Gastroesophageal sphincter (tissue), 4 donors: ENCODE data around the gene A3GALT2. TPM values are rescaled to one million over a fixed set of nuclear protein-coding genes. Genes with fewer than 3 reads are reported as not detected.

Experiments used
- ATAC-seq: fragments of 150-250 bp; one replicate; pipeline ENCODE4 v1.9.1; 2016; ENCODE audit warnings: mild to moderate bottlenecking, moderate library complexity
- H3K27ac ChIP-seq, 4 donors: fragments of 200-600 bp; sonication (generic) in 3 of 4; 1 replicate in 3 of 4; 2 replicates in 1 of 4; pipeline ENCODE4 v1.5.1; 2016 to 2019
- H3K27me3 ChIP-seq: fragments of 200-600 bp; sonication (generic); one replicate; pipeline ENCODE4 v1.5.1; 2019
- H3K36me3 ChIP-seq, 2 donors: fragments of 200-600 bp; sonication (generic); one replicate each; pipeline ENCODE4 v1.5.1; 2019; ENCODE audit warnings: control low read depth in 1 of 2
- H3K4me1 ChIP-seq, 3 donors: fragments of 200-600 bp; sonication (generic); 1 replicate in 2 of 3; 2 replicates in 1 of 3; pipeline ENCODE4 v1.5.1; 2016 to 2019; ENCODE audit warnings: control low read depth in 2 of 3
- H3K4me3 ChIP-seq, 2 donors: fragments of 200-600 bp; sonication (generic); one replicate each; pipeline ENCODE4 v1.5.1; 2019; ENCODE audit warnings: mild to moderate bottlenecking in 1 of 2, moderate library complexity in 1 of 2
- H3K9me3 ChIP-seq, 3 donors: fragments of 200-600 bp; sonication (generic); one replicate each; pipeline ENCODE4 v1.5.1; 2017 to 2019; ENCODE audit warnings: control low read depth in 2 of 3
- CTCF ChIP-seq, 4 experiments: fragments of 200-600 bp in 2 of 4; fragments of 450-650 bp in 2 of 4; sonication (generic) in 1 of 4; IDR thresholded peaks; one replicate each; pipeline ENCODE4 v1.5.1; 2017 to 2019; ENCODE audit warnings: antibody characterized with exemption in 4 of 4, mild to moderate bottlenecking in 2 of 4, moderate library complexity in 2 of 4
- EP300 ChIP-seq: sonication (generic); formaldehyde crosslinking; IDR thresholded peaks from one replicate; pipeline ENCODE4 v1.6.1; 2017; ENCODE audit warnings: antibody characterized with exemption, mild to moderate bottlenecking
- POLR2A ChIP-seq, 2 donors: fragments of 450-650 bp; IDR thresholded peaks; one replicate each; pipeline ENCODE4 v1.6.1; 2017; ENCODE audit warnings: antibody characterized with exemption in 2 of 2, mild to moderate bottlenecking in 2 of 2, moderate library complexity in 1 of 2
- POLR2AphosphoS5 ChIP-seq: sonication (generic); formaldehyde crosslinking; IDR thresholded peaks from one replicate; pipeline ENCODE4 v1.6.1; 2017; ENCODE audit warnings: antibody characterized with exemption
- WGBS, 2 donors: methylation state at CpG; one replicate each; pipeline ENCODE4 v1.1.5; 2018; ENCODE audit warnings: low coverage in 1 of 2; 5-methylcytosine and 5-hydroxymethylcytosine counted together
- total RNA-seq, 4 donors: library from RNA; depleted of rRNA; stranded (reverse); fragments of >200 nt; gene quantifications; one replicate each; pipeline ENCODE4 v1.1.0, GENCODE V29; 2016

Gene A3GALT2
- total RNA-seq, 4 donors from 2014 or later = 0.67 TPM; not detected in 3

DNA sequence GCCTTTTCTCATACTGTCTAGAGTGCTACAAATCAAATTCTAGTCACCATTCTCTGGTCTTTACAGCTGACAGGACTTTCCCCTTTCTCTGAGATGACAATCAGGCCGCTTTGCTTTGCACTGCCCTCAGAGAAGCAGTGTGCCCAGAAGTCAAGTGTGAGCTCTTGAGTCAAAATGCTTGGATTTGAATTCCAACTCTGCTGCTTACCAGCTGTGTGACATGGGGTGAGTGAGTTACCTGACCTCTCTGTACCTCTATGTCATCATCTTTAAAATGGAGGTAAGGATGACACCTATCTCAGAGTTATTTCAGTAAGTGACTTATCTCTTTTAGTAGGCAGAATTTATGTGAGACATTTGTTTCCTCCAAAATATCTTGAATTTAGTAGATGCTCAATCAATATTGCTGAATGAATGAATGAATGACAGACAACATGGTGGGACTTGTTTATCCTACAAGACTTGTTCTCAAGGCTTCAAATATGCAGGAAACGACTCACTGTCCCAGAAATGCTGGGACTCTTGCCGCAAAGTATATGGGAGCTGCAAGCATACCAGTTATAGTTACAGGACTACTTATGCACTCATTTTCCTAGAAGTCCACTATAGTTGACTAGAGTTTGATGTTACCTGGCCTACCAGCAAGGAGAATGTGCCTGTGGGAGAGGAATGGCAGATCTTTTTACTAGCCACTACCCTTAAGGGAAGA is 38.1 kb upstream of the A3GALT2 start:
- TF ChIP-seq POLR2A (IDR thresholded peaks at IDR 0.05) (no peak), CTCF (IDR thresholded peaks at IDR 0.05) (no peak), EP300 (no peak)
- no peaks in the 10 kb centered on the region for H3K9me3 ChIP-seq

DNA sequence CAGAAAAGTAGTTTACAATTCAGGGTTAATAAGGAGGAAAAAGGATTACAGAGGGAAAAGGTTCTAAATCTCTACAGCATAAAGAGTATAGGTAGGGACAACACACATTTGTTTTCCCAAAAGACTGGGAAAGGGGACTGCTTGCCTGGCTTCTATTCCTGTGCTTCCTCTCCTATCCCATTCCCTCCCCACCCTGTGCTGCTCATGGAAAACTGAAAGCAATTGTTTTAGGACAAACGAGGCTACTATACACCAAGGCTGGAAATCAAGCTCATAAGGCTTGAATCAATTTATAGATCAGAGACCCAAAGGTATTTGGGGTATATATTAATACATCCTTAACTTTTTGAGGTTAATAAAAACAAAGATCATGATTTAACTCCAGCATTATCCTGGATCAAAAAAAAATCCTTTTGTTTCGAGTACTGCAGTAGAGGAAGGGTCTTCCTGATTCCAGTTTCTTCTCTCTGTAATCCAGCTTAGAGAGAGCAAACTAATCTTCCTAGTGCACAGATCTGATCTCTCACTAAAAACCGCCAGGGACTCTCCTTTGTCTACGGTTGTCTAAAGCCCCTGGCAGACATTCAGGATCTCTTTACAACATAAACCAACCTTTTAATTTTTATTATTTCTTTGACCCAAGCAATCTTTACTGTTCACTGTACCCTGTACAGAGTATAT is 37.4 kb upstream of the A3GALT2 start:
- TF ChIP-seq CTCF (IDR thresholded peaks at IDR 0.05) (no peak), POLR2AphosphoS5 (no peak), POLR2A (IDR thresholded peaks at IDR 0.05) (no peak), EP300 (no peak)
- H3K9me3 ChIP-seq = no peaks in the 10 kb centered on the region
- H3K4me3 ChIP-seq = no peak overlapping the region
- H3K27ac ChIP-seq = no peak overlapping the region
- no peaks in the 10 kb centered on the region for H3K27me3 ChIP-seq
- no peak for ATAC-seq
- peaks cover 0 to 35% of the 10 kb centered on the region in 2 donors for H3K36me3 ChIP-seq
- 35 to 51% methylated on average over 2 to 4 of the region's 4 CpGs for WGBS, 2 donors
- H3K4me1 ChIP-seq = peaks cover 0 to 31% (median 4%) of the 10 kb centered on the region in 3 donors

More for the DNA sequence above, 38.1 kb upstream of the A3GALT2 start:
- no peak for ATAC-seq
- Histone ChIP-seq H3K27me3 (no peaks in the 10 kb centered on the region), H3K4me1 (peaks cover 0 to 38% (median 11%) of the 10 kb centered on the region in 3 donors), H3K36me3 (peaks cover 0 to 28% of the 10 kb centered on the region in 2 donors), H3K4me3 (no peak overlapping the region), H3K27ac (no peak overlapping the region)
- whole genome bisulfite sequencing, 2 donors = 88 to 94% methylated on average over 3 of the region's 3 CpGs

DNA sequence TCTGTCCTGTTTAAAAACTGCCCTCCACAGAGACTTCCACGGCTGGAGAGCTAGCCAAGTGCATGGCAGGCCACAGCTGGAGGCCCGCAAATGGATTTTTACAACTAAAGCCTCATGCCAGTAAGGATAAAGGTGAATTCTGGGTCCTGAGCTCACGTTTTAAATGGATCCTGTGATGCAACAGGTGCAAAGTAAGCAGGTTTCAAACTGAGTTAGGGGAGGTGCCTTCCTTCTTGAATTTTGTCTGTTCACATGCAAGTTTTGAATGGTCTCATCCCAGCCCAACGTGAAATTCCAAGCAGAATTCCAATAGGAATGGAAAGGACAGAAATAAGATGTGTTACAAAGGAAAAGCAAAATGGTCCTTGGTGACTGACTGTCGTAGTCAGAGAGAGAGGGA is 36.2 kb upstream of the A3GALT2 start:
- Histone ChIP-seq H3K27me3 (no peaks in the 10 kb centered on the region), H3K9me3 (no peaks in the 10 kb centered on the region), H3K4me1 (peaks cover 0 to 19% (median 3%) of the 10 kb centered on the region in 3 donors), H3K4me3 (no peak overlapping the region), H3K36me3 (peaks cover 0 to 40% of the 10 kb centered on the region in 2 donors), H3K27ac (no peak overlapping the region)
- no peak for TF ChIP-seq POLR2AphosphoS5
- no peak for TF ChIP-seq EP300
- no peak for TF ChIP-seq CTCF (IDR thresholded peaks at IDR 0.05)
- TF ChIP-seq POLR2A (IDR thresholded peaks at IDR 0.05) = no peak
- 93 to 100% methylated on average over 1 to 3 of the region's 5 CpGs for WGBS, 2 donors
- no peak for ATAC-seq

DNA sequence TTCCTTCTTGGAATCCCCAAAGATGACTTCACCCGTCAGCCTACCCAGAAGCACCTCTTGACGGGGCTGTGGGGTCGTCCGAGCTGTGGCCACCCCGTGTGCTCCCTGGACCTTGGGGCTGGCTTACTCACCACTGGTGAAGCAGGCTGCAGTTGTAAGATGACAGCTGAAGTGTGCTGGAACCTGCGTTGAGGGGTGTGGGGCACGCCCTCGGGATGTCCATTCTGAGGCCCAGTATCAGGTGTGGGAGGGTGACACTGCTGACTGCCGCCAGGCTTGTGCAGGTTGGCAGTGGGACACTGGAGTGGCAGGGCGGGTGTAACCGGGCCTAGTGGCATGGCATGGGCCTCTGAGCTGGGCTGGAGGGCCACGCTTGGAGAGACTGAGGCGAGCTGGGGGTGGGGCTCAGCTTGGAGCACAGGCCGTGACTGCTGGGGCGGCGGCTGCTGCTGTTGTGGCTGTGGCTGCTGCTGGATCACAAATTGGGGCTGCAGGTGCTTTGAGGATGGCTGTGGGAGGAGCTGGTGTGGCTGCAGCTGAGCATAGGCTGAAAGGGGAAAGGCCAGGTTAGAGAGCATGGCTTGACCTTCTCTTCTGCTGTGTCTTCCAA is 33.9 kb upstream of the A3GALT2 start:
- H3K4me3 ChIP-seq = no peak overlapping the region
- no peak overlapping the region for H3K27ac ChIP-seq
- H3K36me3 ChIP-seq = peaks cover 0 to 40% of the 10 kb centered on the region in 2 donors
- ATAC-seq = no peak
- 100% methylated on average over 1 of the region's 16 CpGs; no CpG with 5 or more reads in 1 of the 2 donors for WGBS, 2 donors
- TF ChIP-seq CTCF (IDR thresholded peaks at IDR 0.05) = no peak
- H3K27me3 ChIP-seq = no peaks in the 10 kb centered on the region
- peaks cover 0 to 21% (median 6%) of the 10 kb centered on the region in 3 donors for H3K4me1 ChIP-seq
- H3K9me3 ChIP-seq = no peaks in the 10 kb centered on the region
